Progenitor cell of endocrine pancreas (in vitro differentiated cells): ENCODE measurements around the gene ATF4. TPM values are rescaled to one million over a fixed set of nuclear protein-coding genes. Genes with fewer than 3 reads are reported as not detected.

Source experiments
- DNase-seq: peaks from one replicate; pipeline ENCODE4 v3.0.0; 2021; ENCODE audit warnings: low spot score; ENCODE audit not compliant: unreplicated experiment
- H3K27ac Mint-ChIP-seq: 2 replicates; pipeline ENCODE4 v1.8.0; 2021; ENCODE audit warnings: mild to moderate bottlenecking, moderate library complexity, mixed read lengths
- H3K27me3 Mint-ChIP-seq: 2 replicates; pipeline ENCODE4 v1.8.0; 2021; ENCODE audit warnings: mixed read lengths
- H3K36me3 Mint-ChIP-seq: 2 replicates; pipeline ENCODE4 v1.8.0; 2022; ENCODE audit warnings: mixed read lengths; ENCODE audit not compliant: insufficient read depth
- H3K4me1 Mint-ChIP-seq: 2 replicates; pipeline ENCODE4 v1.8.0; 2021; ENCODE audit warnings: low read depth, mixed read lengths
- H3K4me3 Mint-ChIP-seq: 2 replicates; pipeline ENCODE4 v1.8.0; 2021; ENCODE audit warnings: low read depth, mild to moderate bottlenecking, moderate library complexity, mixed read lengths
- H3K9me3 Mint-ChIP-seq: 2 replicates; pipeline ENCODE4 v1.8.0; 2021; ENCODE audit warnings: low read depth, mixed read lengths
- total RNA-seq: library from RNA; stranded (reverse); gene quantifications from 2 replicates; pipeline ENCODE4 v1.2.1, GENCODE V29; 2021
- TF ChIP-seq, protein P1 (sequence below): fragments of 200-600 bp; sonication (generic); IDR thresholded peaks from one replicate; pipeline ENCODE4 v1.5.0; 2021; ENCODE audit warnings: antibody characterized with exemption, mild to moderate bottlenecking; ENCODE audit not compliant: unreplicated experiment

Gene ATF4
- total RNA-seq, 1 donor from 2014 or later: 332 TPM

DNA sequence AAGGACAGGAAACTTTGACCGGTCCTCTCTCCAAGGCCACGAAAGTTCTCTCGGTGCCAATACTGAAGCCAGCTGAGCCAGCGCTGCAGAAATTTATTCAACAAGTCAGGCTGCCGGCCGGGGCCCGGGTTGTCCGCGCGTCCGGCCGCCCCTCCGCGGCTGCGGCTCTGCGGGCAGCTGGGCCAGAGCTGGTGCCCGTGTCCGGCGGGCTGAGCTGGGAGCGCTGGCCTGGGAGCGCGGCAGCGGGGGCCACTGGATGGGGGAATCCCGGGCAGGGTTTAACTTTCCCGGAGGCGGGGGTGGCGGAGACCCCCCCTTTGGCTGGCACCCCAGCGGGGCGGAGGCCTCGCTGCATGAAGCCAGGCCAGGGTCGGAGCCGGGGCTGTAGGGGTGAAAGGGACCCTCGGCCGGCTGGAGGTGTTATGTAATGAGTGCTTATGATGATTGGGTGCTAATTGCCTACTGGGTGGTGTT is 37.9 kb downstream of the ATF4 start:
- H3K27me3 Mint-ChIP-seq: peaks cover 64% of the 10 kb centered on the region
- TF ChIP-seq, protein P1, sequence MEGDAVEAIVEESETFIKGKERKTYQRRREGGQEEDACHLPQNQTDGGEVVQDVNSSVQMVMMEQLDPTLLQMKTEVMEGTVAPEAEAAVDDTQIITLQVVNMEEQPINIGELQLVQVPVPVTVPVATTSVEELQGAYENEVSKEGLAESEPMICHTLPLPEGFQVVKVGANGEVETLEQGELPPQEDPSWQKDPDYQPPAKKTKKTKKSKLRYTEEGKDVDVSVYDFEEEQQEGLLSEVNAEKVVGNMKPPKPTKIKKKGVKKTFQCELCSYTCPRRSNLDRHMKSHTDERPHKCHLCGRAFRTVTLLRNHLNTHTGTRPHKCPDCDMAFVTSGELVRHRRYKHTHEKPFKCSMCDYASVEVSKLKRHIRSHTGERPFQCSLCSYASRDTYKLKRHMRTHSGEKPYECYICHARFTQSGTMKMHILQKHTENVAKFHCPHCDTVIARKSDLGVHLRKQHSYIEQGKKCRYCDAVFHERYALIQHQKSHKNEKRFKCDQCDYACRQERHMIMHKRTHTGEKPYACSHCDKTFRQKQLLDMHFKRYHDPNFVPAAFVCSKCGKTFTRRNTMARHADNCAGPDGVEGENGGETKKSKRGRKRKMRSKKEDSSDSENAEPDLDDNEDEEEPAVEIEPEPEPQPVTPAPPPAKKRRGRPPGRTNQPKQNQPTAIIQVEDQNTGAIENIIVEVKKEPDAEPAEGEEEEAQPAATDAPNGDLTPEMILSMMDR: no peak
- H3K4me3 Mint-ChIP-seq: peak overlapping the region; percentile 61
- no peak overlapping the region for H3K27ac Mint-ChIP-seq
- peaks cover 1% of the 10 kb centered on the region for H3K4me1 Mint-ChIP-seq
- no peak for DNase-seq
- H3K36me3 Mint-ChIP-seq: no peaks in the 10 kb centered on the region
- H3K9me3 Mint-ChIP-seq: no peaks in the 10 kb centered on the region

- peaks cover 64% of the 10 kb centered on the region for H3K27me3 Mint-ChIP-seq
- TF ChIP-seq, protein P1: no peak
- no peak for DNase-seq
- H3K4me1 Mint-ChIP-seq: peaks cover 1% of the 10 kb centered on the region
- H3K9me3 Mint-ChIP-seq: no peaks in the 10 kb centered on the region
- no peak overlapping the region for H3K4me3 Mint-ChIP-seq
- no peaks in the 10 kb centered on the region for H3K36me3 Mint-ChIP-seq
- H3K27ac Mint-ChIP-seq: no peak overlapping the region
Observed at GRCh38 chr22:39558950-39559349, 38.6 kb downstream of the ATF4 start.

GRCh38 chr22:39559456-39560105 is 39.2 kb downstream of the ATF4 start:
- H3K9me3 Mint-ChIP-seq: no peaks in the 10 kb centered on the region
- no peak overlapping the region for H3K4me3 Mint-ChIP-seq
- H3K27me3 Mint-ChIP-seq: peaks cover 59% of the 10 kb centered on the region
- peak; percentile 37 for DNase-seq
- H3K36me3 Mint-ChIP-seq: no peaks in the 10 kb centered on the region
- TF ChIP-seq, protein P1: peak; percentile 59
- no peak overlapping the region for H3K27ac Mint-ChIP-seq
- H3K4me1 Mint-ChIP-seq: peaks cover 1% of the 10 kb centered on the region

- Mint-ChIP-seq H3K27me3 (peaks cover 56% of the 10 kb centered on the region), H3K36me3 (no peaks in the 10 kb centered on the region), H3K27ac (no peak overlapping the region), H3K4me1 (peaks cover 1% of the 10 kb centered on the region), H3K9me3 (no peaks in the 10 kb centered on the region), H3K4me3 (no peak overlapping the region)
- TF ChIP-seq, protein P1: no peak
- no peak for DNase-seq
Observed at GRCh38 chr22:39560127-39560526, 39.8 kb downstream of the ATF4 start.

- peaks cover 4% of the 10 kb centered on the region for H3K4me1 Mint-ChIP-seq
- H3K4me3 Mint-ChIP-seq: no peak overlapping the region
- H3K27ac Mint-ChIP-seq: no peak overlapping the region
- no peaks in the 10 kb centered on the region for H3K36me3 Mint-ChIP-seq
- DNase-seq: no peak
- peaks cover 34% of the 10 kb centered on the region for H3K27me3 Mint-ChIP-seq
- H3K9me3 Mint-ChIP-seq: no peaks in the 10 kb centered on the region
- TF ChIP-seq, protein P1: no peak
Observed at GRCh38 chr22:39562839-39563489, 42.6 kb downstream of the ATF4 start.
